Prostate gland (tissue), 2 donors: ENCODE data around the gene MAD1L1. TPM values are rescaled to one million over a fixed set of nuclear protein-coding genes. Genes with fewer than 3 reads are reported as not detected.

ENCODE experiments used
- DNase-seq: peaks from one replicate; pipeline ENCODE4 v3.0.0-alpha.2; 2019; ENCODE audit warnings: low spot score
- H3K27ac ChIP-seq, 2 donors: fragments of 200-600 bp; sonication (generic); 2 replicates each; pipeline ENCODE4 v1.5.1; 2017 to 2019
- H3K27me3 ChIP-seq: fragments of 200-600 bp; sonication (generic); replicated peaks from 2 replicates; pipeline ENCODE4 v1.5.1; 2019; ENCODE audit not compliant: insufficient read depth
- H3K36me3 ChIP-seq, 2 donors: fragments of 200-600 bp; sonication (generic); 1 replicate in 1 of 2; 2 replicates in 1 of 2; pipeline versions ENCODE4 v1.5.1 to v1.8.1; 2017 to 2019
- H3K4me1 ChIP-seq: fragments of 200-600 bp; sonication (generic); replicated peaks from 2 replicates; pipeline ENCODE4 v1.5.1; 2019
- H3K4me3 ChIP-seq, 2 donors: fragments of 200-600 bp; sonication (generic); 2 replicates each; pipeline ENCODE4 v1.5.1; 2017 to 2019
- H3K9me3 ChIP-seq: fragments of 200-600 bp; sonication (generic); 2 replicates; pipeline ENCODE4 v1.5.1; 2017
- CTCF ChIP-seq, 4 experiments: fragments of 200-600 bp in 2 of 4; fragments of 450-650 bp in 2 of 4; sonication (generic) in 2 of 4; IDR thresholded peaks; 1 replicate in 3 of 4; 2 replicates in 1 of 4; pipeline ENCODE4 v1.5.1; 2016 to 2019; ENCODE audit warnings: antibody characterized with exemption in 4 of 4, mild to moderate bottlenecking in 2 of 4, moderate library complexity in 2 of 4
- POLR2A ChIP-seq: fragments of 450-650 bp; IDR thresholded peaks from one replicate; pipeline ENCODE4 v1.6.1; 2016; ENCODE audit warnings: antibody characterized with exemption, mild to moderate bottlenecking
- POLR2AphosphoS5 ChIP-seq: sonication (generic); formaldehyde crosslinking; IDR thresholded peaks from one replicate; pipeline ENCODE4 v1.6.1; 2017; ENCODE audit warnings: antibody characterized with exemption
- WGBS: methylation state at CpG from one replicate; pipeline ENCODE4 v1.1.5; 2018; 5-methylcytosine and 5-hydroxymethylcytosine counted together
- intact Hi-C: fragments of 100-400 bp; cut with DNase I; formaldehyde crosslinking; loops from one replicate; pipeline ENCODE4 v1.14.2; 2022
- total RNA-seq, 2 donors: library from RNA; depleted of rRNA; stranded (reverse); fragments of >200 nt; gene quantifications; one replicate each; pipeline ENCODE4 v1.1.0, GENCODE V29; 2016

MAD1L1 gene
- total RNA-seq, 2 donors from 2014 or later: 79.3 to 91.9 TPM

- no peaks in the 10 kb centered on the region for H3K36me3 ChIP-seq
- H3K27ac ChIP-seq: no peak overlapping the region
- intact Hi-C loops: no loop called here
- no peak overlapping the region for H3K4me3 ChIP-seq
- H3K4me1 ChIP-seq: peaks cover 13% of the 10 kb centered on the region
- H3K9me3 ChIP-seq: no peaks in the 10 kb centered on the region
- peak; percentile 52 for DNase-seq
- TF ChIP-seq CTCF (IDR thresholded peaks at IDR 0.05) (no peak), POLR2AphosphoS5 (peak; percentile 48)
- WGBS: 60% methylated on average over 17 of the region's 17 CpGs
- H3K27me3 ChIP-seq: no peaks in the 10 kb centered on the region
Observed at GRCh38 chr7:2169923-2170575, 62.7 kb downstream of the MAD1L1 start.

- TF ChIP-seq CTCF (IDR thresholded peaks at IDR 0.05): no peak
- peak; percentile 55 for TF ChIP-seq POLR2AphosphoS5
- TF ChIP-seq POLR2A: no peak
- no peaks in the 10 kb centered on the region for H3K36me3 ChIP-seq
- 70% methylated on average over 37 of the region's 37 CpGs for WGBS
- peak overlapping the region in 1 of 2 donors; percentile 15 for H3K27ac ChIP-seq
- peaks cover 16% of the 10 kb centered on the region for H3K4me1 ChIP-seq
- no peaks in the 10 kb centered on the region for H3K27me3 ChIP-seq
- intact Hi-C loops: no loop called here
- H3K9me3 ChIP-seq: no peaks in the 10 kb centered on the region
- DNase-seq: peak; percentile 30
- H3K4me3 ChIP-seq: no peak overlapping the region
Observed at GRCh38 chr7:2168615-2169311, 64.0 kb downstream of the MAD1L1 start.

- Histone ChIP-seq H3K27ac (no peak overlapping the region), H3K4me1 (peaks cover 7% of the 10 kb centered on the region), H3K36me3 (no peaks in the 10 kb centered on the region), H3K27me3 (no peaks in the 10 kb centered on the region), H3K9me3 (no peaks in the 10 kb centered on the region), H3K4me3 (no peak overlapping the region)
- intact Hi-C loops: no loop called here
- TF ChIP-seq POLR2AphosphoS5: no peak
- TF ChIP-seq CTCF (IDR thresholded peaks at IDR 0.05): no peak
- no peak for TF ChIP-seq POLR2A
- 85% methylated on average over 25 of the region's 25 CpGs for WGBS
- DNase-seq: no peak
Observed at GRCh38 chr7:2166625-2167280, 66.0 kb downstream of the MAD1L1 start.

DNA sequence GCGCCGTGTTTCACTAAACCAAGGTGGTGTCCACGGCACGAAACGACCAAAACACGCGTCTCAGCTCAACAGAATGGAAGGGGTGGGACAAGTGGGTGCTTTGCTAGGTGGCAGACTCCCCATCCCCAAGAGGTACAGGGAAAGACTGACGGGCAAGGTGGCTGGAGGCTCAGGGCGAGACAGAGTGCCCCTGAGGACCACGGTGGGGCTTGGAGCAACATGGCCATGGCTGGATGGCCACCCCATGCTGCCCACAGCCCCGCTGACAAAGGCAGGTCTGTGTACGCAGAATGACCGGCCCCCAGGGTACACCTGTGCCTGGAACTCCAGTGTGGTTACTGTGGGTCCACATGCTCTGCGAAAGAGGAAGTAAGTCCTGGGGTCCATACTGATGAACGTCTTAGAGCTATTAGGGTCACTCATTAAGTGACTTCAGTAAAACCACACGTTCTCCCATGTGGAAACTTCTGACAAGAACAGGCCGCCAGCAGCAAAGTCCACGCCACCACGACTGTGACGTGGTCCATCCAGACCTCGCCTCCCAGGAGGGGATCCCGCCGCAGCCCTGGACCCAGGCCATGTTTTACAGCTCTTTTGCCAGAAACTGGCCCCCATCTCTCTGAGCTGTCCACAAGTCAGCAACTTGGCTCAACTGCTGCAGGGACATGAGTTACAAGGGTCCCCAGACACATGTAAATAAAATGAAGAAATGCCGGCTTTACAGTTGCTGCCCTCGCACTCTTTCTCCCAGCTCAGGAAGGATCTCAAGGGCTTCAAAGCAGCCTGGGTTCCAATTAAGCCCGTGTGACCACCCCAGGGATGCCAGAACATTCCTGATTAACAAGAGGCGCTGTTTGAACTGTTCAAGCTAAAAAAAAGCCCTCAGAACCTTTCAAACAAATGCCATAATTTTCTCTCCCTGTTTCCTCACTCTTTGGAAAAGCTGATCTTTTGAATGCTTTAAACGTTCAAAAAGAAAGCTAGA, 66.8 kb downstream of the MAD1L1 start:
- Histone ChIP-seq H3K9me3 (no peaks in the 10 kb centered on the region), H3K27ac (no peak overlapping the region), H3K4me3 (no peak overlapping the region), H3K36me3 (no peaks in the 10 kb centered on the region), H3K27me3 (no peaks in the 10 kb centered on the region), H3K4me1 (peaks cover 7% of the 10 kb centered on the region)
- DNase-seq: no peak
- intact Hi-C loops: no loop called here
- TF ChIP-seq POLR2A (no peak), CTCF (IDR thresholded peaks at IDR 0.05) (no peak), POLR2AphosphoS5 (no peak)
- WGBS: 85% methylated on average over 28 of the region's 28 CpGs
